HG03432 (cell line): Measurements from ENCODE around the gene SUFU.

ENCODE experiments used
- ATAC-seq: cut with Tn5 transposase; IDR thresholded peaks from one replicate; pipeline ENCODE4 v1.9.1; 2021; ENCODE audit warnings: mild to moderate bottlenecking, moderate library complexity; ENCODE audit not compliant: unreplicated experiment

Gene SUFU

DNA sequence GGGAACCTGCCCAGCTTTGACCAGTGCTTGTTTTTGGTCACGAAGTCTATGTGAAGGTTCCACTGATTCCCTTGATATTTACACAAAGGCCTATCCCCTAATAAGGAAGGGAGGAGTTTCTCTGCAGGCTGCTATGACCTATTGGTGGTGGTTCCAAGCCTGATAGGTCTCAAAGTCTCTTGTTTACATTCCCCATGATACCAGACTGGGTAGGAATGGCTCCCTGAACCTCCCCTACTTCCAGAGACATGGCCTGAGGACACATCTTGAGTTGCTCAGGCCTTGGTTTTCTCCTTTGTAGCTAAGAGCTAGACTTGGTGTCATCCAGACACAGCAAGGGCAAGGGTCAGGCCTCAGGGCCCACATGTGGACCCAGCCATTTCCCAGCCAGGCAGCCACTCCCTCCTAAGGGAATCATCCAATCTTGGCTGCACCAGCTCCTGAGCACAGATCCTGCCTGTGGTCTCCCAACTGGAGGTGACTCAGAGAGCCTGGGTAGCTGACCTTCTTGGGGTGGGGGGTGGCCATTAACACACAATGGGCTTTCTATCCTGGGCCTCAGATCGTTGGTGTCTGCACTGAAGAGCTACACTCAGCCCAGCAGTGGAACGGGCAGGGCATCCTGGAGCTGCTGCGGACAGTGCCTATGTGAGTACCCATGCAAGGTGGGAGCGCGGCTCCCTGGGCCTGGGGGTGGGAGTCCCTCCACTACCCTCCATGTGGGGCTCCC lies 89.5 kb downstream of the SUFU start:
- ATAC-seq, result no peak

DNA sequence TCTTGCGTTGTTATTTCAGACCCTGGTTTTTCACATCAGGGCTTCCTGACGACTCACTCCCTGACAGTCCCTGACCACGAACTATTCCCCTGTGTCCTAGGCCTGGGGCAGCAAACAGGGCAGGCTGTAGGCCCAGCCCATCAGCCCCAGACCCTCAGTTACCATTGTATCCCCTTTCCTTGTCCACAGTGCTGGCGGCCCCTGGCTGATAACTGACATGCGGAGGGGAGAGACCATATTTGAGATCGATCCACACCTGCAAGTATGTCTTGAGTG lies 90.0 kb downstream of the SUFU start:
- no peak for ATAC-seq

DNA sequence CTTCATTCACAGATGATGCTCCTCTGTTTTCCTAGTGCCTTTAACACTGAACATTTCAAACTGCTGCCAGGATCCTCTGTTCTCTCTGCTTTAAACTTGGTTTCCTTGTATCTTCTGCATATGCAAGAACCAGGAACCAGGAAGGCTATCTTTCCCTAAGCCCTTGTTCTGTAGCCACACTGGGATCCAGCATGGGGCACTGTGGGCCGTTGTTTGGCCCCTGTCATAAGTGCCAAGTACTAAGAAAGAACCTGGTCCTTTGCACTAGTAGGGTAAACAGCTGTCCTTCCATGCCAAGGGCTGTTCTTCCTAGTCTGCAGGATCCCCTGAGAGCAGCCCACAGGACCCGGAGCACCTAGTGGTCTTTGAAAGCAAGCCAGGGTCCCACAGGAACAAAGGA lies 91.5 kb downstream of the SUFU start:
- ATAC-seq, result no peak

DNA sequence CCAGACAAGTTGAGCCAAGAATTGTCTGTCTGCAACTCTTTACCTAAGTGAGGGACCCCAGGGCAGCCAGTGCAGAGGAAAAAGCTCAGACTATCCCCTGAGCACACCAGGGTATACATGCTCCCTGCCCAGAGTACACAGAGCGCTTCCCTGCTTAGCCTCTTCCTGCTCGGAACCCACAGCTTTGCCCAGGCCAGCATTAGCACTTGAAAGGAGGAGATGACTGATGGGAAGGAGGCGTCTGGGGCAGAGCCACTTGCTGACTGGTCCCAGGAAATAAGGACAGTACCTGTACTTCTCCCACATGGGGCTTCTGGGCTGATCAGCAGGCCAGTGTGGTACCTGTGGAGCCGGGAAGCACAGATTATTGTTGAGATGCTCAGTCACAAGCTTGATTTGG lies 92.1 kb downstream of the SUFU start:
- ATAC-seq, result no peak

DNA sequence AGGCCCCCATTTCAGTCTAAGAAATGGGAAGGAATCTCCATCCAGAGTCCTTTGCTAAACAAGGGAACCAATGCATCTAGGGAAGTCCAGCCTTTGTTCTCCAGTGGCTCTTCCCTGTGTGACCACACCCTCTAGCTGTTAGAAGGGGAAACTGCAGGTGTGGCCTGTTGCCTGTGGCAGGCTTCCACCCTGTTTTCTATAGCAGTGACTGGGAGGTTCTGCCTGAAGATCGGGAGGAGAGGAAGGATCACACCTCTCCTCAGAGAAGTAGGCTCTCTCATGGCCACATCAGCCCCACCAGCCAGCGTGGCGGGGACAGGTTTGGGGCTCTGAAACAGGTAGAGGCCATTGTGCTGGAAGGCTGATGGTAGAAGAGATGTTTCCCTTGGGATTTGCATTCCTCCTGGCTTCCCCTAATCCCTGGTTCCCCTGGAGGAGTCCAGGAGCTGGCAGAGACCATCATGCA lies 92.8 kb downstream of the SUFU start:
- no peak for ATAC-seq

DNA sequence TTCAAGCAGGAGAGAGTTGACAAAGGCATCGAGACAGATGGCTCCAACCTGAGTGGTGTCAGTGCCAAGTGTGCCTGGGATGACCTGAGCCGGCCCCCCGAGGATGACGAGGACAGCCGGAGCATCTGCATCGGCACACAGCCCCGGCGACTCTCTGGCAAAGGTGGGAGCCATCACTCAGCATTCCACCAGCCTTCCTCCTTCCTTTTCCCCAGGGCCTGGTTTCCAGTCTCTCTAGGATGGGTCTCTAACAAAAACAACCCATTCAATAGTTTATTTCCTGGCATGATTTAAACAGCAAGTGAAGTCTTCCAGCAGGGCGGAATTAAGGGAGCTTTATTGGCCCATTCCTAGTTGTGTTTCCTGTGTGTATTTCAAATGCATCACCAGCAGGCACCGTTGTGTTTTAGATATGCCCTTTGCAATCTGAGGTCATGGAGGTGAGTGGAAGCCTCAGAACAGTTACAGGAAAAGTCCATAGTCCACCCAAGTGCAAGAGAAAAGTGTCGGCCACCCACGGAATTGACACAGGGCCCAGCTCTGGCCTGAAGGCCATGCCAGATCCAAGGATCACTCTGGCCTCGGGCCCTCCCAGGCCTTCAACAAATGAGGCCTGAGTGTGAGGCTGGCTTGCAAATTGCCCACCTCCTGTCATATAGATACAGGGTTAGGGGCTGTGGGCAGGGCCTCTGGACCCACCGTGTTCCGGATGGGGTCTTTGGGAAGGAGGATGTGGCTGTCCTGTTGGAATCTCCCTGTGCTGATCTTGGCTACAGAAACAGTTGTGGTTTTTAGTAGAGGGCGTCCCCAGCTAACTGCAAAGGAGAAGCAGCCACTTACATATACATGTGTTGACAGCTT lies 93.6 kb downstream of the SUFU start:
- ATAC-seq, result no peak

DNA sequence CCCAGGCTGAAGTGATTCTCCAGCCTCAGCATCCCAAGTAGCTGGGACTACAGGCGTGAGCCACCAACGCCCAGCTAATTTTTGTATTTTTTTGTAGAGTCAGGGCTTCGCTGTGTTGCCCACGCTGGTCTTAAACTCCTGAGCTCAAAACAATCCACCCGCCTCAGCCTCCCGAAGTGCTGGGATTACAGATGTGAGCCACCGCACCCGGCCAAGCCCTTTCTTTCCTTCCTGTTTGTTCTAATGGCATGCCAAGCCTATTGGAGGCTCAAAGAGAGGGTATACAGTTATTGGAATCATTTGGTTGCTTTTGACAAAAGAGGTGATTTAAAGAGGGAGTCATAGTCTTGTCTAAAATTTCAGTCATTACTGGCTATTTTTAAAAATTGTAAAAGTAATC lies 94.5 kb downstream of the SUFU start:
- ATAC-seq, result no peak

DNA sequence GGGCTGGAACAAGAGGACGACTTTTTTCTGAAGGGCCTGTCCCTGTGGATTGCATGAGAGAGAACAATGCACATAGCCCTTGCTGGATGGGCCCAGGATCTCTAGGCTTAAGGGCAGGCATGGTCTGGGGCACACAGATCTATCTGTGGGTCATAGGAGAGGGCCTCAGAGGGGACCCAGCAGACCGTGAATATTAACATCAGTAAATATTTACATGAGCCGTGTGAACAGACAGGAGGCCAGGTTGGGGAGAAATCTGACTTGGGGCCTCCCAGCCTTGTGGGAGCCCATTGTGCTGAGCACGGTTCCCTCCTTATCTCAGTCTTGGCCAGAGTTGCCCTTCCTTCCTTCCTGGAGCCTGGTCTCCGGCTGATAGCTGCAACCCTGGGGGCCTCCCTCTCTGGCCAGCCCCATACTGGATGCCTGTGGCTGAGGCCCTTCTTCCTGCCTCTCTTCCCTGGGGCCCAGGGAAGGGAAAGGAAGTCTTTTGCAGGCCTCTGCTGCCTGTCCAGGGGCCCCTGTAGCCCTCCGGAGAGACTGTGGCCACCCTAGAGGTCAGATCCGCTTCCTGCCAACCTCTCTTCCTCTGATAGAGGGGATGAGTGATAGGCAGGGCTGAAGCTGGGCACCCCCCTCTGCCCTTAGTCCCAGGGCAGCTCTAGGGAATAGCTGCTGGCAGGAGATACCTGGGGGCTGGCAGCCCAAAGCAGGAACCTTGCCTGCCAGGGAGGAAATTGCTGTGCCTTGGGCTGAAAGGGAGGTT lies 96.0 kb downstream of the SUFU start:
- ATAC-seq, result no peak

DNA sequence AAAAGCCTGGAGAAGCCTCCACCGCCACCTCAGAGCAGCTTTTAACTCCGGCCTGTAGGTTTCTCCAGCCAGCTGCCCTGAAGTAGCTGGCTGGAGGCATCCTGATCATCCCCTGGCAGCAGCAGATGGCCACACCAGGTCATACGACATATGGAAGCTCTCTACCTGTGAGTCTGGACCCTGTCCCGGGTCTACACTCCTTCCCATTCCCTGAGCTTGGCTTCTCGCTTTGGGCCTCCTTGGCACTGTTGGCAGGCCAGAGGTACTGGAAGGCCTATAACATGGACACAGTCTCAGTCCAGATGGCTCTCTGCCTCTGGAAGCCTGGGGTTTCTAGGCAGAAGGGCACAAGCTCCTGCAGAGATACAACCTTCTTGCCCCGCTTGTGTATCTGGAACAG lies 97.0 kb downstream of the SUFU start:
- ATAC-seq, result no peak

DNA sequence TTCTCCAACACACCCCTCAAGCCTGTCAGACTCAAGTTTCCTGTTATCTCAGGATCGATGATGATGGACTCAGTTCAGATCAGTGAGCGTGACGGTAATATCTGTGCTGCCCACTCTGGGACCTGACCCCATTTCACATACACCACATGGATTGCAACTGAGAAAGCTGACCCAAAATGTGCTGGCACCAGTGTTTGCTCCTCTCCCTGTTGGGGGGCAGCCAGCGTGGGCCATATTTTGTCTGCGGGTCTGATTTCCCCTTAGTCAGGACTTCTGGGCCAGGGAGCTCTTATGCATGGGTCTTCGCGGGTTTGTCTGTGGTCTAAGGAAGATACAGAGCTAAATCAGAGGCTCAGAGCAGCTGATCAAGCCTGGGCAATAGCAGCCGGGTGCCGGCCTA lies 97.9 kb downstream of the SUFU start:
- no peak for ATAC-seq

DNA sequence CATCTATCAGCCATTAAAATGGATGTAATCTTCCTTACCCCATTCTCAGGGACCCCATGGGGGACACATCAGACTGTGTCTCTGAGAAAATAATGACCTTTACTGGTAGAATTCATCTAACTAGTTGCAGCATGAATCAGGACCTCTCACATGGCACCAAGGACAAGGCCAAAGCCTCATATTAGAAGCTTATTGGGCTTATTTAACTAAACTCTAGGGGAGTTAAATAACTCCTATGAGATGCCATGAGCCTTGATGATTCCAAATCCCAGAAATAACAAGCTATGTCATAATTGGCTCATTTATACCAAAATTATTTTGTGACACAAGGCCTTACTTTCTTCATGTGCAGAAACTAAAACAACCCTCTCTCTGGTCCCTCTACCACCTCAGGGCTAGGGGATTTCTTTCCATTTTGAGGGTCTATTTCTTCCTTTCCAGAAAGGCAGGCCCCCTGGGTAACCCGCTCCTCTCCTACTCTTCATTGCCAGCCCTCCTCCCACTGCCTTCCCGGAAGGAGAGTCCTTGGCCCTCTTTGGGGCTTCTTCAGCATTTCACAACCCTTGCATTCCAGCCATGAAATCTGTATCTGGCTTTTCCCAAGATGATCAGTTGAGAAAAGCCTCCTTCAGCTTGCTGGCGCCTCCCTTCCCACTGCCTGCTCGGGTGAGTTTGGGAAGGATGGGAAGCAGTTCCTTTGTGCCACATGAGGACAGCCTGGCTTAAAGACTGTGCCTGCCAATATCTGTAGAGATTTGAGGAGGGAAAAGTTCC lies 98.7 kb downstream of the SUFU start:
- no peak for ATAC-seq

DNA sequence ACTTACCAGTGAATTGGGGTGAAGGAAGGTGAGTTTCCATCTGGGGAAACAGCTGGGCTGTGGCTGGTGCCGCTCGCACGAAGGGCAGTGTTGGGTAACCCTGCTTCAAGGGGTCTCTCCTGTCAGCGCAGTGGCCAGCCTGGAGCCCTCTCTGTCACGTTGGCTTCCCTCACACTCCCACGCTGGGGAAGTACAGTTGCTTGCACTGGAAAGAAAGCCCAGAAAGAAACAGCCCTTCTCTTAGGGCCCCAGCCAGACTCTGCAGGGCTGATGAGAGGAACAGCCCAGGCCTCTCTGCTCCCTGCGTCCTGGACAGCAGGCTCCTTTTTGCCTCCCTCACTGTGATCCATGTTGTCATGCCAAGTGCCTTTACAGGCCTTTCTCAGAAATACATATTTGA lies 100.2 kb downstream of the SUFU start:
- ATAC-seq, result no peak

DNA sequence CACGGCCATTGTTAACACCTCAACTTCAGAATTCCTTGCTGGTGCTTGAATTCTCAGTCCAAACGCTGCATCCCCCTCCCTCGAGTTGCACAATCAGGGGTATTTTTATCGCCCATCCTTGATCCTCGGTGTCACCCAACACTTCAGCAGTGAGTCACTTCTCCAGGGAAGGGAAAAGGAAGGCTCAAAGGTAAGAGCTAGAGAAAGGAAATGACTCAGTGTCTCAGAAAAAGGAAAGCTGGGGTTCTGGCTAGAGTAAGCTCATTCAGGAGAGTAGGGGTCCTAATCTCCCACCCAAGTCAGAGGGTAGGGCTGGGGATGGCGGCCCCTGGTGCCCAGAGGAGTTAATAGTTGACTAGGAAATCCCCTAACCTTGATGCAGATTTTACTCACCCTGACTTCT lies 100.7 kb downstream of the SUFU start:
- ATAC-seq, result no peak

DNA sequence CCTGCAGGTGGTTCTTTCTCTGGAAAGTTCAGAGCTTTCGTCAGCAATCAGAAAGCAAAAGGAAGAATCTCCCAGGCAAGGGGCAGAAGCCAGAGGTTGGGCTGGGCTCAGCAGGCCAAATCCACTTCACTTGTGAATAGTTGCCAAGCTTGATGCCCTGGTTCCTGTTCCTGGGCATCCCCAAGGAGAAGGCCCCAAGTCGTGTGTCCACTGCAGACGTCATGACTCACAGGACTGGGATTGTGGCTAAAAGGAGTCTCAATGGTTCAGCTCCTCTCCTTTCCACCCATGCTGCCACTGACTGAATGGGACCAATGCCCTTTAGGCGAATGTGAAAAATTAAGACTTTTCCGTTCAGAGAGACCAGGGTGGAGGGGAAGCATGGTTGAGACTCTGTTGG lies 101.9 kb downstream of the SUFU start:
- ATAC-seq, result no peak

DNA sequence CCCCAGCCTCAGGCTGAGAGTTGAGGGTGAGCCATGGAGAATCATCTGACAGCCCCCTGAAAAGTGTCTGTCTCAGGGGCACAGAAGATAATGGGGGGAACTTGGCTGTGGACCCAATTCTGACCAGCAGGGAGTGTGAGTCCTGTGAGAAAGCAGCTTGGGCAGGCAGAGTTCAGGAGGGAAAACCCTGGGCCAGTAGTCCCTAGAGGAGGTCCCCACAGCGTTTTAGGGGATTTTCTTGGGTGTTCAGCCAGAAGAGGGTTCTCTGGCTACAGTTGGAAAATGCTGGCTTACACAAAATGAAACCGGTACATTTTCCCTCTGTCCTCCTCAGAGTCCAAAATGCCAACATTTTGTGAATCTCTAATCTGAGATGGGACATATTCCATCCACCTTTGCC lies 104.7 kb downstream of the SUFU start:
- no peak for ATAC-seq

DNA sequence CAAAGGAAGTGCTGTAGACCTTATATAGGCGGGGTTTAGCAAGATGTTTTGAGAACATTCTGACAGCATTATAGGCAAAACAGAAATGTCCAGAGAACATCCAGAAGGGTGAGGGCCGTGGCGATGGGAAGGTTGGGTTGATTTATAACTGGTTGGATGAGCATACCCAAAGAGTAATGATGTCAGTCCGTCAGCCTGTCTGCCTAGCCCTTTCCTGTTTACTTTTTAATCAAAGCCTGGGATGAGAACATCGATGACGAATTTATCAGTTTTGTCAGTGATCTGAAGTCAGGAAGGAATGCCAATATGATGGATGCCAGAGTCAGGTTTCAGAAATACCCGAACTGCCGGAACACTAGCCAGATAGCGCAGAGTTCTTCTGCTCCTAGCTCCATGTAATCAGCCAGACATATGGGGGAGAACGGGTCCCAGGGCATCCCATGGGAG lies 106.7 kb downstream of the SUFU start:
- no peak for ATAC-seq

DNA sequence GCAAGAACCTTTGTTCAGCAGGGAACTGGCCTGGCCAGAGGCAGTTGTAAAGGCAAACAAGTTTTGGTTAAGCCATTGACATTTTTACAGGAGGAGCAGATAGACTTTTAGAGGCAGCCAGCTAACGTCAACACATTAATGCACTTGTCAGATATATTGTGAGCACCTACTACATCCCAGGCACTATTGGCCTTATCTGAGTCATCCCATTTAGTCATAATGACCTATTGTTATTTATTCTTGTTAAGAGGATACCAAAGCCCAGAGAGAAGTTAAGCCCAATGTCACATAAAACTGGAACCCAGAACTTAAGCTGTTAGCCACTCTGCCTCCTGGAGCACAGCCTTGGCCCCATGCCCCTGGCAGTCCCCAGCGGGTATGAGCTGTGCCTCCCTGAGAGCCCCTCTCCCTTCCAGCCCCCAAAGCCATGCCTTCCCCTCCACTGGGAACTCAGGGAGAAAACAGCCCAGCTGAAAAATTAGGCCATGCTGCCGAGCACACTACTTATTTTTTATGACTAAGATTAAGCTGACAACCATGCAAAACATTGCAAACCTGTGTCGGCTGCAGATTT lies 107.8 kb downstream of the SUFU start:
- no peak for ATAC-seq

DNA sequence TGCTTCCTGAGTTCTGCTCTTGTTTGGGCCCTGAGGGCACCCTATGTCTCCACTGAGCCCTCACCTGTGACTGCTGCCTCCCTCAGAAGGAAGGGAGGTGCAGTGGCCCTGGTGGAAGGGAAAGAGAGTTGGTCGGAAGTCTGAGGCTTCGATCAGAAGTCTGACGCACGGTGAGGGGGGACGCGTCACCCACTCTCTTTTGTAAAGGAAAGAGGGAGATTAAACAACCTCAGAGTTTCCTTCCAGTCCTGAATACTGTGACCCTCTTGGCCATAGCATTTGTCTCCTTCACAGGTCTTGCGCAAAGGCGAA lies 109.1 kb downstream of the SUFU start:
- ATAC-seq, result no peak

DNA sequence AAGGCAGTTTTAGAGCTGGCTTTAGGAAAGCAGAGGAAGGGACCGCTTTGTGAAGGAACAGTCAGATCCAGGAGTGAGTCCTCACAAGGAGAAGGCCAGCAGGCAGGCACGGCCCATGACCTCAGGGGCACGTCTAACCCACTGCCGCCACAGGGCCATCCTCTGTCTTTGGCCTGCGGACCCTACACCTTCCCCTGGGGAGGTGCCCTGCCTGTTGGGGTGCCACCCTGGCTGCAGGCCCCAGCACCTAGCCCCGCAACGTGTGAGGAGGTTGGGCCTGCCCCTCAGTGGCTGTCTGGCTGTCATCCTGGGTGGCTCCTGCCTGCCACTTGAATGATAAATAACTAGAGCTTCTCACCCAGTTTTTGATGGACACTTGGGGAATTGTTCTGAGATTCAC lies 109.5 kb downstream of the SUFU start:
- ATAC-seq, result no peak

DNA sequence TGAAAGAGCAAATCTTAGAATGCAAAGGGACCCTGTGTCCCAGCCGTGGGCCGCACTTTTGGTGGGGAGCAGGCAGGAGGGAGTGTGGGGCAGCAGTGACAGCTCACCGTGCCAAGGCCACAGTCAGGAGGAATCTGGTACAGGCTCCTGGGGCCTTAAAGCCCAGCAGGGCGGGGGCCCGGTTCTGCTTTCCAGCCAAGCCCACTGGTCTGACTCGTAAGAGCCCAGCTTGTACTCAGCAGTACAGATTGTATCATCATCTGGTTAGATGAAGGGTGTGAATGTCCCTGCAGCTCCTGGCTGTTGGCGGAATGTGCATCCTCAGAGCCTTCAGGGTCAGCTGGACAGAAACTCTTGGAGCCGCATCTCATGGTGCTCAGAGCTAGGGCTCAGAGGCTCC lies 110.0 kb downstream of the SUFU start:
- no peak for ATAC-seq

DNA sequence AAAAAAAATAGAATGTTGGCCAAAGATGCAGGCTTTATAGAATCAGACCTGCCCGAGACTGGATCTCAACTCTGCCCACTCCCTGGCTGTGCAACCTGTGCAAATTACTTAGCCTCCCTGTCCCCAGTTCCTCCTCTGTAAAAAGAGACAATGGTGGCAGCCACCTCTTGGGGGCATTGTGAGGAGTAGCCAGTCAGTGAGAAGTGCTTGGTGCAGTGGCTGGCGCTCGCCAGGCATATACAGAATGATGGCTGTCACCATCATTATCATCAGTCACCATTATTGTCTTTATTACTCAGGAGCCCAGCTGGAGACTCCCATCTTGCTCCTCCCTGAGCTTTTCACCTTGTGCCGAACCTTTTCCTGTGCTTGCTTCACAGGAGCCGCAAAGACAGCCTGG lies 111.1 kb downstream of the SUFU start:
- ATAC-seq, result no peak
